Uterus (tissue), 2 donors: ENCODE results near the gene AGXT.

Experiments
- POLR2A ChIP-seq, 2 donors: fragments of 450-650 bp; IDR thresholded peaks; one replicate each; pipeline ENCODE4 v1.6.1; 2016; ENCODE audit warnings: antibody characterized with exemption in 2 of 2, mild to moderate bottlenecking in 1 of 2, moderate library complexity in 1 of 2
- TF ChIP-seq, protein P1 (sequence below), 4 experiments: fragments of 200-600 bp in 2 of 4; fragments of 450-650 bp in 2 of 4; sonication (generic) in 2 of 4; IDR thresholded peaks; one replicate each; pipeline ENCODE4 v1.5.1; 2016 to 2019; ENCODE audit warnings: antibody characterized with exemption in 4 of 4, mild to moderate bottlenecking in 2 of 4, moderate library complexity in 1 of 4

DNA sequence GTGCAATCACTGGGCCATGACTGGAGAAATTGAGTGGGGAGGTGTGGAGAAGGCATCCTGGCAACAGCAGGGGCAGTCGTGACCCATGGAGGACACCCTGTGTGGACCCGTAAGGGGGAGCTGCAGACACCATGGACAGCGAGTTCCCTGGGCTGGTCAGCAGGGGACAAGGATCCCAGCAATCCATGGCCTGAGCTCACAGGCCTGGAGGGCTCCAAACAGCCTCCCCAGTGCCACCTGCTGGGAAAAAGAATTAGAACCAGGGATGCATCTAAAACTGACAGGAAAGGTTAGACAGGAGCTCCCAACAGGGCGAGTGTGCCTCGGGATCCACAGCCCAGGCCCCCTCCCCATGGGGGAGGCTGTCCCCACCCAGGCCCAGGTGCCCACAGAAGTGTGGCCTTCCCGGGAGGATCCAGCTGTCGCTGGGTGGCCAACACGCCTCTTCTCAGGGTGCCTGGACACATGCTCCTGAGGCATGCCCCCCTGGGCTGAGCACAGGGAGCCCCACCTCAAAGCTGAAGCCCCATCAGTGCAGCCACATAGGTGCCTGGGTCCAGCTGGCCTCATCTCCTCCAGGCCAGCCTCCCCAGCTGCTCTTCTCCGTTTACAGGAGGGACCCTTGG is 28.1 kb upstream of the AGXT start:
- TF ChIP-seq, protein P1, sequence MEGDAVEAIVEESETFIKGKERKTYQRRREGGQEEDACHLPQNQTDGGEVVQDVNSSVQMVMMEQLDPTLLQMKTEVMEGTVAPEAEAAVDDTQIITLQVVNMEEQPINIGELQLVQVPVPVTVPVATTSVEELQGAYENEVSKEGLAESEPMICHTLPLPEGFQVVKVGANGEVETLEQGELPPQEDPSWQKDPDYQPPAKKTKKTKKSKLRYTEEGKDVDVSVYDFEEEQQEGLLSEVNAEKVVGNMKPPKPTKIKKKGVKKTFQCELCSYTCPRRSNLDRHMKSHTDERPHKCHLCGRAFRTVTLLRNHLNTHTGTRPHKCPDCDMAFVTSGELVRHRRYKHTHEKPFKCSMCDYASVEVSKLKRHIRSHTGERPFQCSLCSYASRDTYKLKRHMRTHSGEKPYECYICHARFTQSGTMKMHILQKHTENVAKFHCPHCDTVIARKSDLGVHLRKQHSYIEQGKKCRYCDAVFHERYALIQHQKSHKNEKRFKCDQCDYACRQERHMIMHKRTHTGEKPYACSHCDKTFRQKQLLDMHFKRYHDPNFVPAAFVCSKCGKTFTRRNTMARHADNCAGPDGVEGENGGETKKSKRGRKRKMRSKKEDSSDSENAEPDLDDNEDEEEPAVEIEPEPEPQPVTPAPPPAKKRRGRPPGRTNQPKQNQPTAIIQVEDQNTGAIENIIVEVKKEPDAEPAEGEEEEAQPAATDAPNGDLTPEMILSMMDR (IDR thresholded peaks at IDR 0.05) = peak; percentile 27 to 48 (median 39)
- no peak for TF ChIP-seq POLR2A (IDR thresholded peaks at IDR 0.05)
